ENCODE measurements around the gene TSHZ2. TPM values are rescaled to one million over a fixed set of nuclear protein-coding genes. Genes with fewer than 3 reads are reported as not detected.

The TSHZ2 gene
- total and polyA plus RNA-seq, 2 of the 4 experiments (the other 2 are of a cell fraction) = under 0.01 to 0.02 TPM

DNA sequence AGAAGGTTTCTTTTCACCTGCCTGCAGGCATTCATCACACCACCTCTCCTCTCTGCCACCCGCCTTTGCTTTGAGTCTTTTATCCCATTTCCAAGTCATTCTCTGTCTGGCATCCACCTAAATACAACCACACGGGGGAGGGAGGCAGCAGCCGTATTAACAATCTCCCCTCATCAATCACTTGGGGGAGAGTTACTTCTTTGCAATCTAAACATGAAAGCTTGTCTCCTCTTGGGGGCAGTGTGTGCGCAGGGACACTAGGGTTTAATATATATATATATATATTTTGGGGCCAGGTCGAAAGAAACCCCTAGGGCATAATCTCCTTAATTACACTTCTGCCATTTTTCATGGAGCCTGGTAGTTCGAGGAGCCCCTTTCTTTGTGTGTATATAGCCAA, 214.5 kb downstream of the TSHZ2 start:
- Histone ChIP-seq H3K4me2 (ENCODE audit: low read depth, low read length) (no peak overlapping the region), H2BK120ac (ENCODE audit: low read depth, low read length) (no peak overlapping the region), H3K79me1 (ENCODE audit: low read depth in 1 of 2, low read length in 2 of 2) (no peaks in the 10 kb centered on the region), H3K56ac (ENCODE audit: extremely low read depth, insufficient read depth, low read length) (no peak overlapping the region), H3K18ac (ENCODE audit: low read depth, low read length) (no peak overlapping the region), H3K9me1 (ENCODE audit: insufficient read depth, low read length) (no peaks in the 10 kb centered on the region), H4K5ac (ENCODE audit: low read depth, low read length) (no peak overlapping the region), H4K20me1 (ENCODE audit: insufficient read depth, low read length) (no peaks in the 10 kb centered on the region), H3K4ac (ENCODE audit: low read depth, low read length) (no peak overlapping the region), H3K9me3 (ENCODE audit: control insufficient read depth, insufficient read depth, low read length) (no peaks in the 10 kb centered on the region), H2AK5ac (ENCODE audit: low read depth, low read length) (no peak overlapping the region), H3K23ac (ENCODE audit: low read depth, low read length) (no peak overlapping the region), H4K91ac (ENCODE audit: insufficient read depth, low read depth, low read length) (no peak overlapping the region), H3K27ac (ENCODE audit: insufficient read depth, low read length) (no peak overlapping the region), H3K14ac (replicated peaks; ENCODE audit: low read depth, low read length) (no peak overlapping the region), H2BK20ac (ENCODE audit: low read depth, low read length) (no peak overlapping the region), H3K36me3 (ENCODE audit: control insufficient read depth, insufficient read depth, low read length) (no peaks in the 10 kb centered on the region), H3K4me3 (ENCODE audit: insufficient read depth, low read depth, low read length) (no peak overlapping the region), H3K4me1 (ENCODE audit: control insufficient read depth, insufficient read depth, low read length) (no peaks in the 10 kb centered on the region), H2BK15ac (ENCODE audit: low read depth, low read length) (no peak overlapping the region), H4K8ac (ENCODE audit: low read depth in 2 of 2, low read length in 2 of 2) (no peak overlapping the region), H2BK5ac (ENCODE audit: low read depth, low read length, poor library complexity, severe bottlenecking) (no peak overlapping the region), H2AFZ (replicated peaks; ENCODE audit: low read length, poor library complexity) (no peak overlapping the region), H3K27me3 (ENCODE audit: control insufficient read depth, insufficient read depth, low read length) (0 out of 2 replicates have a peak, but pooled peaks cover 1% of the 10 kb centered on the region), H3K9ac (ENCODE audit: low read depth, low read length) (no peak overlapping the region), H2AK9ac (replicated peaks; ENCODE audit: low read depth, low read length, poor library complexity) (no peak overlapping the region)
- ATAC-seq (ENCODE audit: low read depth) (no peak), DNase-seq (no peak)
- in situ Hi-C loops (cut with MboI; ENCODE audit: low sequenced_read_pairs) = no loop called here
- ChIA-PET CTCF (no interaction called here), POLR2A (ENCODE audit: unreplicated experiment) (no interaction called here)
- WGBS, 2 experiments (ENCODE audit: extremely low coverage in 2 of 2, insufficient read length in 1 of 2) = no CpG with 5 or more reads among the region's 6 CpGs
- dilution Hi-C loops (cut with HindIII; ENCODE audit: low sequenced_read_pairs, unreplicated experiment) = no loop called here
- BruUV-seq (replicated peaks) = no TSS peak
- intact Hi-C loops (cut with micrococcal nuclease) = no loop called here
- TF ChIP-seq RFX5 (IDR thresholded peaks at IDR 0.05; ENCODE audit: low read depth, low read length) (no peak), FOS (IDR thresholded peaks at IDR 0.05; ENCODE audit: low read depth, low read length) (no peak), POLR2A (IDR thresholded peaks at IDR 0.05; ENCODE audit: low read depth, low read length) (no peak), RCOR1 (IDR thresholded peaks at IDR 0.05; ENCODE audit: insufficient replicate concordance, low read length) (no peak), CHD1 (IDR thresholded peaks at IDR 0.05; ENCODE audit: low read depth, low read length) (no peak), ELK1 (IDR thresholded peaks at IDR 0.05; ENCODE audit: borderline replicate concordance, low read depth, low read length) (no peak), RAD21 (IDR thresholded peaks at IDR 0.05; ENCODE audit: low read length) (no peak)

Data from IMR-90 (cell line).